ENCODE measurements around the gene GTF2A2.

GRCh38 chr15:59594991-59595390 lies 62.3 kb downstream of the GTF2A2 start:
- TF ChIP-seq CTCF (IDR thresholded peaks at IDR 0.05) (no peak), EZH2 (IDR thresholded peaks at IDR 0.05) (no peak), EZH2phosphoT487 (IDR thresholded peaks at IDR 0.05) (no peak)

All from neural progenitor cell (in vitro differentiated cells).